Eye (tissue), 1 donor: Measurements from ENCODE around the gene STYK1.

Experiments used
- DNase-seq: peaks from one replicate; pipeline ENCODE4 v3.0.0-alpha.2; 2015

STYK1 gene

GRCh38 chr12:10673659-10674384 lies at the start of gene STYK1:
Gene STYK1 (minus strand): TSS chr12:10674052. CDS start chr12:10634618, 39,434 bp downstream.
- peak; percentile 70 for DNase-seq

GRCh38 chr12:10722905-10723746 lies 49.3 kb upstream of the STYK1 start, which contains the start of gene YBX3:
Gene YBX3 (minus strand): TSS chr12:10723323. CDS start chr12:10723111, 212 bp downstream.
- DNase-seq, result peak; percentile 92

- DNase-seq, result no peak
These were observed 48.7 kb upstream of the STYK1 start for GRCh38 chr12:10722502-10722904.

- peak; percentile 92 for DNase-seq
These were observed 48.0 kb upstream of the STYK1 start for GRCh38 chr12:10721651-10722501.

GRCh38 chr12:10720974-10721650 lies 47.3 kb upstream of the STYK1 start:
- DNase-seq, result peak; percentile 21

- no peak for DNase-seq
These were observed 45.6 kb upstream of the STYK1 start for GRCh38 chr12:10719482-10719881.

- peak; percentile 21 for DNase-seq
These were observed 44.5 kb upstream of the STYK1 start for GRCh38 chr12:10718279-10718821.

GRCh38 chr12:10717410-10717809 lies 43.6 kb upstream of the STYK1 start:
- DNase-seq, result peak; percentile 8

GRCh38 chr12:10716704-10717315 lies 43.0 kb upstream of the STYK1 start:
- peak; percentile 61 for DNase-seq

GRCh38 chr12:10716277-10716676 lies 42.4 kb upstream of the STYK1 start:
- no peak for DNase-seq

GRCh38 chr12:10715491-10715890 lies 41.6 kb upstream of the STYK1 start:
- DNase-seq, result no peak

GRCh38 chr12:10709808-10710207 lies 36.0 kb upstream of the STYK1 start:
- no peak for DNase-seq

- DNase-seq, result no peak
These were observed 35.0 kb upstream of the STYK1 start for GRCh38 chr12:10708862-10709261.

GRCh38 chr12:10705655-10706054 lies 31.8 kb upstream of the STYK1 start:
- no peak for DNase-seq

GRCh38 chr12:10701843-10702242 lies 28.0 kb upstream of the STYK1 start:
- no peak for DNase-seq

GRCh38 chr12:10701131-10701681 lies 27.4 kb upstream of the STYK1 start:
- no peak for DNase-seq

GRCh38 chr12:10700581-10700980 lies 26.7 kb upstream of the STYK1 start:
- no peak for DNase-seq

GRCh38 chr12:10697862-10698261 lies 24.0 kb upstream of the STYK1 start:
- DNase-seq, result no peak

- DNase-seq, result no peak
These were observed 23.3 kb upstream of the STYK1 start for GRCh38 chr12:10697156-10697555.

- no peak for DNase-seq
These were observed 17.1 kb upstream of the STYK1 start for GRCh38 chr12:10690906-10691305.

GRCh38 chr12:10689146-10689545 lies 15.3 kb upstream of the STYK1 start:
- no peak for DNase-seq
